Measurements from ENCODE around the gene NCMAP.

NCMAP gene

GRCh38 chr1:24578846-24579245 is 23.0 kb downstream of the NCMAP start:
- Histone ChIP-seq H3K4ac (ENCODE audit: low read length) (no peak overlapping the region), H2AK5ac (ENCODE audit: low read depth, low read length) (no peak overlapping the region)

GRCh38 chr1:24580756-24581155 is 24.9 kb downstream of the NCMAP start:
- H3K18ac ChIP-seq (ENCODE audit: low read length), result no peak overlapping the region
- no peaks in the 10 kb centered on the region for H3K36me3 ChIP-seq (replicated peaks in 1 of 2; ENCODE audit: control insufficient read depth in 2 of 2, insufficient read depth in 2 of 2, low read length in 2 of 2)
- H2AFZ ChIP-seq (ENCODE audit: low read length), result no peak overlapping the region
- DNase-seq (ENCODE audit: low spot score), result no peak
- H3K27ac ChIP-seq (replicated peaks; ENCODE audit: low read length), result no peak overlapping the region
- H2BK15ac ChIP-seq (ENCODE audit: low read length), result no peak overlapping the region
- no CpG with 5 or more reads among the region's 10 CpGs for WGBS, 2 donors (ENCODE audit: extremely low coverage in 2 of 2, insufficient read length in 2 of 2, insufficient replicate concordance in 1 of 2)
- peaks cover 0 to 7% of the 10 kb centered on the region in 2 donors for H3K4me1 ChIP-seq (ENCODE audit: control insufficient read depth in 2 of 2, insufficient read depth in 1 of 2, low read depth in 1 of 2, low read length in 2 of 2)
- no peak overlapping the region for H3K4ac ChIP-seq (ENCODE audit: low read length)
- peaks cover 0 to 20% (median 0%) of the 10 kb centered on the region in 3 experiments for H3K27me3 ChIP-seq (ENCODE audit: control insufficient read depth in 3 of 3, insufficient read depth in 3 of 3, low read depth in 1 of 3, low read length in 3 of 3)
- no peak overlapping the region for H4K8ac ChIP-seq (ENCODE audit: low read depth, low read length)
- H2BK5ac ChIP-seq (ENCODE audit: low read length), result no peak overlapping the region
- H3K4me3 ChIP-seq (ENCODE audit: low read length in 2 of 2), result no peak overlapping the region
- H2AK5ac ChIP-seq (ENCODE audit: low read depth, low read length), result no peak overlapping the region
- H3K14ac ChIP-seq (ENCODE audit: low read length), result no peak overlapping the region
- no peak overlapping the region for H3K4me2 ChIP-seq (ENCODE audit: insufficient read depth, low read length, poor library complexity, severe bottlenecking)
- no peaks in the 10 kb centered on the region for H3K9me3 ChIP-seq (replicated peaks in 1 of 2; ENCODE audit: control insufficient read depth in 2 of 2, insufficient read depth in 1 of 2, low read depth in 1 of 2, low read length in 2 of 2)
- no peak overlapping the region for H2BK12ac ChIP-seq (ENCODE audit: low read length)
- H3K9ac ChIP-seq (ENCODE audit: low read depth, low read length, poor library complexity), result no peak overlapping the region
- no peak overlapping the region for H4K91ac ChIP-seq (ENCODE audit: low read depth, low read length, poor library complexity)
- no peaks in the 10 kb centered on the region for H3K79me1 ChIP-seq (ENCODE audit: low read depth, low read length)
- H3K23ac ChIP-seq (ENCODE audit: low read depth, low read length, poor library complexity), result no peak overlapping the region
- no peak overlapping the region for H2BK120ac ChIP-seq (ENCODE audit: low read depth, low read length)

More at GRCh38 chr1:24578846-24579245, 23.0 kb downstream of the NCMAP start:
- Histone ChIP-seq H3K14ac (ENCODE audit: low read length) (no peak overlapping the region), H3K79me1 (ENCODE audit: low read depth, low read length) (no peaks in the 10 kb centered on the region), H4K91ac (ENCODE audit: low read depth, low read length, poor library complexity) (no peak overlapping the region), H2BK5ac (ENCODE audit: low read length) (no peak overlapping the region), H4K8ac (ENCODE audit: low read depth, low read length) (no peak overlapping the region), H3K9me3 (replicated peaks in 1 of 2; ENCODE audit: control insufficient read depth in 2 of 2, insufficient read depth in 1 of 2, low read depth in 1 of 2, low read length in 2 of 2) (no peaks in the 10 kb centered on the region), H2BK120ac (ENCODE audit: low read depth, low read length) (no peak overlapping the region), H3K4me1 (ENCODE audit: control insufficient read depth in 2 of 2, insufficient read depth in 1 of 2, low read depth in 1 of 2, low read length in 2 of 2) (peaks cover 0 to 7% of the 10 kb centered on the region in 2 donors), H3K9ac (ENCODE audit: low read depth, low read length, poor library complexity) (no peak overlapping the region), H2BK15ac (ENCODE audit: low read length) (no peak overlapping the region), H3K4me3 (ENCODE audit: low read length in 2 of 2) (no peak overlapping the region), H2AFZ (ENCODE audit: low read length) (no peak overlapping the region), H3K4me2 (ENCODE audit: insufficient read depth, low read length, poor library complexity, severe bottlenecking) (no peak overlapping the region), H2BK12ac (ENCODE audit: low read length) (no peak overlapping the region), H3K36me3 (replicated peaks in 1 of 2; ENCODE audit: control insufficient read depth in 2 of 2, insufficient read depth in 2 of 2, low read length in 2 of 2) (no peaks in the 10 kb centered on the region), H3K23ac (ENCODE audit: low read depth, low read length, poor library complexity) (no peak overlapping the region), H3K27me3 (ENCODE audit: control insufficient read depth in 3 of 3, insufficient read depth in 3 of 3, low read depth in 1 of 3, low read length in 3 of 3) (peaks cover 0 to 15% (median 0%) of the 10 kb centered on the region in 3 experiments), H3K18ac (ENCODE audit: low read length) (no peak overlapping the region), H3K27ac (replicated peaks; ENCODE audit: low read length) (no peak overlapping the region)
- no CpG with 5 or more reads among the region's 7 CpGs for WGBS, 2 donors (ENCODE audit: extremely low coverage in 2 of 2, insufficient read length in 2 of 2, insufficient replicate concordance in 1 of 2)
- no peak for DNase-seq (ENCODE audit: low spot score)

- H3K4me1 ChIP-seq (ENCODE audit: control insufficient read depth in 2 of 2, insufficient read depth in 1 of 2, low read depth in 1 of 2, low read length in 2 of 2), result peaks cover 0 to 1% of the 10 kb centered on the region in 2 donors
- no peak overlapping the region for H2BK5ac ChIP-seq (ENCODE audit: low read length)
- H2BK12ac ChIP-seq (ENCODE audit: low read length), result no peak overlapping the region
- no peak overlapping the region for H3K4me2 ChIP-seq (ENCODE audit: insufficient read depth, low read length, poor library complexity, severe bottlenecking)
- H2BK15ac ChIP-seq (ENCODE audit: low read length), result no peak overlapping the region
- no peak overlapping the region for H3K18ac ChIP-seq (ENCODE audit: low read length)
- no peaks in the 10 kb centered on the region for H3K79me1 ChIP-seq (ENCODE audit: low read depth, low read length)
- H2BK120ac ChIP-seq (ENCODE audit: low read depth, low read length), result no peak overlapping the region
- WGBS, 2 donors (ENCODE audit: extremely low coverage in 2 of 2, insufficient read length in 2 of 2, insufficient replicate concordance in 1 of 2), result no CpG with 5 or more reads among the region's 6 CpGs
- H3K36me3 ChIP-seq (replicated peaks in 1 of 2; ENCODE audit: control insufficient read depth in 2 of 2, insufficient read depth in 2 of 2, low read length in 2 of 2), result no peaks in the 10 kb centered on the region
- H3K9ac ChIP-seq (ENCODE audit: low read depth, low read length, poor library complexity), result no peak overlapping the region
- H3K23ac ChIP-seq (ENCODE audit: low read depth, low read length, poor library complexity), result no peak overlapping the region
- H3K4me3 ChIP-seq (ENCODE audit: low read length in 2 of 2), result no peak overlapping the region
- H3K9me3 ChIP-seq (replicated peaks in 1 of 2; ENCODE audit: control insufficient read depth in 2 of 2, insufficient read depth in 1 of 2, low read depth in 1 of 2, low read length in 2 of 2), result no peaks in the 10 kb centered on the region
- H2AFZ ChIP-seq (ENCODE audit: low read length), result no peak overlapping the region
- H3K4ac ChIP-seq (ENCODE audit: low read length), result no peak overlapping the region
- H4K91ac ChIP-seq (ENCODE audit: low read depth, low read length, poor library complexity), result no peak overlapping the region
- peaks cover 0 to 13% (median 2%) of the 10 kb centered on the region in 3 experiments for H3K27me3 ChIP-seq (ENCODE audit: control insufficient read depth in 3 of 3, insufficient read depth in 3 of 3, low read depth in 1 of 3, low read length in 3 of 3)
- no peak for DNase-seq (ENCODE audit: low spot score)
- no peak overlapping the region for H2AK5ac ChIP-seq (ENCODE audit: low read depth, low read length)
- H4K8ac ChIP-seq (ENCODE audit: low read depth, low read length), result no peak overlapping the region
- no peak overlapping the region for H3K14ac ChIP-seq (ENCODE audit: low read length)
- no peak overlapping the region for H3K27ac ChIP-seq (replicated peaks; ENCODE audit: low read length)
Observed at GRCh38 chr1:24584171-24584647, 28.3 kb downstream of the NCMAP start.

GRCh38 chr1:24586119-24586518 is 30.2 kb downstream of the NCMAP start:
- no peak overlapping the region for H3K18ac ChIP-seq (ENCODE audit: low read length)
- no peak overlapping the region for H3K4me2 ChIP-seq (ENCODE audit: insufficient read depth, low read length, poor library complexity, severe bottlenecking)
- WGBS, 2 donors (ENCODE audit: extremely low coverage in 2 of 2, insufficient read length in 2 of 2, insufficient replicate concordance in 1 of 2), result no CpG with 5 or more reads among the region's 10 CpGs
- H4K8ac ChIP-seq (ENCODE audit: low read depth, low read length), result no peak overlapping the region
- H3K4ac ChIP-seq (ENCODE audit: low read length), result no peak overlapping the region
- H3K27me3 ChIP-seq (ENCODE audit: control insufficient read depth in 3 of 3, insufficient read depth in 3 of 3, low read depth in 1 of 3, low read length in 3 of 3), result peaks cover 0 to 19% (median 2%) of the 10 kb centered on the region in 3 experiments
- no peak overlapping the region for H3K4me3 ChIP-seq (ENCODE audit: low read length in 2 of 2)
- H2BK15ac ChIP-seq (ENCODE audit: low read length), result no peak overlapping the region
- no peak overlapping the region for H3K9ac ChIP-seq (ENCODE audit: low read depth, low read length, poor library complexity)
- H2BK120ac ChIP-seq (ENCODE audit: low read depth, low read length), result no peak overlapping the region
- no peak overlapping the region for H3K23ac ChIP-seq (ENCODE audit: low read depth, low read length, poor library complexity)
- DNase-seq (ENCODE audit: low spot score), result no peak
- no peaks in the 10 kb centered on the region for H3K79me1 ChIP-seq (ENCODE audit: low read depth, low read length)
- H4K91ac ChIP-seq (ENCODE audit: low read depth, low read length, poor library complexity), result no peak overlapping the region
- H3K14ac ChIP-seq (ENCODE audit: low read length), result no peak overlapping the region
- H3K4me1 ChIP-seq (ENCODE audit: control insufficient read depth in 2 of 2, insufficient read depth in 1 of 2, low read depth in 1 of 2, low read length in 2 of 2), result peaks cover 0 to 1% of the 10 kb centered on the region in 2 donors
- H3K27ac ChIP-seq (replicated peaks; ENCODE audit: low read length), result no peak overlapping the region
- no peak overlapping the region for H2BK5ac ChIP-seq (ENCODE audit: low read length)
- H2AFZ ChIP-seq (ENCODE audit: low read length), result no peak overlapping the region
- H2BK12ac ChIP-seq (ENCODE audit: low read length), result no peak overlapping the region
- H3K9me3 ChIP-seq (replicated peaks in 1 of 2; ENCODE audit: control insufficient read depth in 2 of 2, insufficient read depth in 1 of 2, low read depth in 1 of 2, low read length in 2 of 2), result no peaks in the 10 kb centered on the region
- no peaks in the 10 kb centered on the region for H3K36me3 ChIP-seq (replicated peaks in 1 of 2; ENCODE audit: control insufficient read depth in 2 of 2, insufficient read depth in 2 of 2, low read length in 2 of 2)
- H2AK5ac ChIP-seq (ENCODE audit: low read depth, low read length), result no peak overlapping the region

Data from neuronal stem cell (in vitro differentiated cells).